Measurements from ENCODE around the gene COL23A1.
A peak's percentile ranks its signal among the peaks of the same experiment; 100 is the strongest.
"Not testable (repeated sequence)": the region's sequence is repeated elsewhere in the genome, so short reads cannot be mapped to it uniquely, and the experiment has no call there.

Gene COL23A1

GRCh38 chr5:178314061-178314660 is 276.0 kb downstream of the COL23A1 start:
- no peak for DNase-seq

DNA sequence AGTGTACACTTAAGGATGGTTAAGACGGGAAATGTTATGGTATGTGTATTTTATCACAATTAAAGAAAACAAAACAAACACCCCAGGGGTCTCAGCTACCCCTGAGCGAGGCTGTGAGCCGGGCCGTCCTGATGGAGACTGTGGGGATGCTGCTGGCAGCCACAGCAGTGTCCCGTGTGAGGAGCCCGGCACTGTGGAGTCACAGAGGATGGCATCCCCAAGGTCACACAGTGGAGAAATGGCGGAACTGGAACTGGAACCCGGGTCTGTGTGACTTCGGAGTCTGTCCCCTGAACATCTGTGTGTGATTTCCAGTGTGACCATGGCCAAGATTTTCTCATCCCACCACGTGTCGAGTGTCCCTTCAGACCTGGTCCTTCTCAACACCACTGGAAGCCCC is 276.9 kb downstream of the COL23A1 start:
- no peak for DNase-seq

DNA sequence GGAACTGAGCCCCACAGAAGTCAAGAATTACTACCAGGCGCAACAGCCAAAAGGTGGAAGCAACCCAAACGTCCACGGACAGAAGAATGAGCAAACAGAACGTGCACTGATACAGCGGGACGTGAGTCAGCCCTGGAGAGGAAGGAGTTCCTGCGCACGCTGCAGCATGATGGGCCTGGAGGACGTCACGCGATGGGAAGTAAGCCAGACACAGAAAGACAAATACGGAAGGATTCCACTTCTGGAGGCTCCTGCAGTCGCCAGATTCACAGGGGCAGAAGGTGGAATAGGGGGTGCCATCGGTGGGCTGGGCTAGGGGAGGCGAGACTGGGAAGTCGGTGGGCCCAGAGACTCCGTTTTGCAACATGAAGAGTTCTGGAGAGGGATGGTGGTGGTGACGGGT is 277.3 kb downstream of the COL23A1 start:
- DNase-seq = no peak

DNA sequence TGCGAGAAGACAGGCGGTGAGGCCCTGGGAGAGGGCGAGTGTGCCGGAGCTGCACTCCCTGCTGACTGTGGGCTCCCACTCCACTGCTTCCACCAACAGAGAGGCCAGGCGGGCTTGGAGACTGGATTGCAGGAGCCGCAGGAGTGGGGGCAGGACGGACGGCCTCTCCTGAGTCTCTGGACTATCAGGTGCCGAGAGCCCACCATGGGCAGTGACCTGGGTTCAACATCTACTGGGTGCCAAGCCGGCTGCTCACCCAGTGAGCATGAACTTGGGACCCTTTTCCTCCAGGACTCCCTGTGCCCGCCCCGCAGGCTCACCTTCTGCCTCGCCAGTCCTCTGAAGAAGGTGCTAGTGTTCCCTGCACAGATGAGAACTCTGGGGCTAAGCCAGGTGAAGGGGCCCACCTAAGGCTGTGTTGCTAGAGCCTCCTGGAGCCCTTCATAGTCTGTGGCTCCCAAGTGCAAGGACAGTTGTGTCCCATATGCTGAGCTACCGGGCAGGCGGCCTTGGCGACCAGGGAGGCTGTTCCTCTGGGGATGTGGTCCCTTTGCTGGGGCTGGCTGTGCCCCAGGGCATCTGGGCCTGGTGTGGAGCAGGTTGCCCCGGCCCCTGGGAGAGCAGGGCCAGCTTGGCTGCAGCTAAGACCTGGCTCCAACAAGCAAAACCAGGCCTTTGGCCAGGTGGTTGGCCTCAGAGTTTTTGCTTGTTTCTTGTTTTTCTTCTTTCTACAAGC is 279.9 kb downstream of the COL23A1 start:
- no peak for DNase-seq

DNA sequence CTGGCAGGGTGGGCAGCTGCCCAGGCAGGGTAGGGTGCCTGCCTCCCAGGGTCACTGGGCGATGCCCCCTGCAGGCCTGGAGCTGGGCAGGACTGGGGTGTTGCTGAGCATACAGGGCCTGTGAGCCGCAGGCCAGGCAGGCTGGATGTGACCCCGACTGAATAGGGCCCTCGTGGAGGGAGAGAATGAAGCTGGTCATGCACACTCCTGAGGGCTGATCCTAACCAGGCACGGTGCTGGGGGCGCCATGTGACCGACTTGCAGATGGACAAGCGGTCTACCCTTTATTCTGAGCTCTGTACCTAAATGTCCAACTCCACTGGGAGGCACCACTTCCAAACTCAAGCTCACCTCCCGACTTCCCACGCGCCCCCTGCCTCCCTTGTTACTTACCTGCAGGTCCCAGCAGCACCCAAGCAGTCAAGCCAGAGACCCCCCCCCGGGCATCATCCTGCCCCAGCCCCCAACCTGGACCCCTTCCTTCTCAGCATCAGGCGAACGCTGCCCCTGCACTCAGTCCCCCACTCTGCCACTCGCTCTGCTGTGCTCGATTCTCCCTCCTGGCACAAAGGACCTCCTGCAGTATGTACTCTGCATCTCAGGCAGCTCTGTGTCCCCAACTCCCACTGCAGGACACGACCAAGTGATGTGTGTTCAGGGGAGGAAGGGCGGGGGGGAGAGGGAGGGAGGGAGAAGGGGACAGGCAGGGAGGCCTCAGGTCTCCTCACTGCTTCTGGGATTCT is 280.8 kb downstream of the COL23A1 start:
- DNase-seq = no peak

GRCh38 chr5:178308541-178309092 is 281.6 kb downstream of the COL23A1 start:
- DNase-seq = no peak

- DNase-seq = no peak
Measured at GRCh38 chr5:178307267-178308045, 282.7 kb downstream of the COL23A1 start.

DNA sequence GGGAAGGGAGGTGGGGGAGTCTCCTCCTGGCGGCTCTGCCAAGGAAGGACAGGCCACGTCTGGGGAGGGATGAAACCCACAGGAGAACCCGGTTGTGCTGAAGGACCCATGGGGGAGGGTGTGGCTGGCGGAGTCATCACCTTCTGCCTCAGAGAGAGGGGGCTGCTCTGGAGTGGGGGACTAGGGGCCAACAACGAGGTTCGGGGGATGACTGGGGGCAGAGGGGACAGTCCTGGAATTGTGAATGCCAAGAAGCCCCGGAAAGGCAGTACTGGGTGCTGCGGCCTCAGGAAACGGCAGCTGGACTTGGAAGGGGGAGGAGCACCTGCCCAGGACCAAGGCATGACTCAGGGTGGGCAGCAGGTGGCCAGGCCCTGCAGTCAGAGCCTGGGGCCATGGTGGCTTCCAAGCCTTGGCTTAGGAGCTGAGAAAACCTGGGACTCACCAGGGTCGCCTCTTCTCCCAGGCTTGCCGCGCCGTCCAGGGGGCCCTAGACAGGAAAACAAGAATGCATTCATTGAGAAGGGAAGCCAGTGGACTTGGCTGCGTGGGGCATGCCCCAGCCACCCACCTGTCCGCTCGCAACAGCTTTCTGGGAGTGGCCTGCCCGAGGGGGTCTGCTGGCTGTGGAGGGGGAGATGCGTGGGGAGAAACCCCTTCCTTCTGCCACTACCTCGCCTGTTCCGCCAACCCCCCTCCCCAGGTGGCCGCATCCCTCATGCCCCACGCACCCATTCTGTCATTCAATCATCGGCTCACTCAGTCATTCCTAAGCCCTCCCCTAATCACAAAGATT is 283.6 kb downstream of the COL23A1 start:
- DNase-seq = no peak

- no peak for DNase-seq
Measured at GRCh38 chr5:178305801-178306200, 284.4 kb downstream of the COL23A1 start.

GRCh38 chr5:178304761-178305645 is 285.2 kb downstream of the COL23A1 start:
- no peak for DNase-seq

DNA sequence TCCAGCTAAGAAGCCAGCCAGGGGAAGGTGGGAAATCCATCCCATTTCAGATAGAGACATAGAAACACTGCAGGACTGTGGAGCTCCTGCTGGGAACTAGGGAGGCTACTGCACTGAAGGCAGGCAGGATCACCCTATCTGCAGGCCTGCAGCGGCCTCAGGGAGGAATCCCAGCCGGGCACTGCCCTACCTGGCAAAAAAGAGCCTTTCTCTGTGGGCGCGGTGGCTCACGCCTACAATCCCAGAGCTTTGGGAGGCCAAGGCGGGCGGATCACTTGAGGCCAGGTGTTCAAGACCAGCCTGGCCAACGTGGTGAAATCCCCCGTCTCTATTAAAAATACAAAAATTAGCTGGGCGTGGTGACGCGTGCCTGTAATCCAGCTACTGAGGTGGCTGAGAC is 286.2 kb downstream of the COL23A1 start:
- DNase-seq = no peak

DNA sequence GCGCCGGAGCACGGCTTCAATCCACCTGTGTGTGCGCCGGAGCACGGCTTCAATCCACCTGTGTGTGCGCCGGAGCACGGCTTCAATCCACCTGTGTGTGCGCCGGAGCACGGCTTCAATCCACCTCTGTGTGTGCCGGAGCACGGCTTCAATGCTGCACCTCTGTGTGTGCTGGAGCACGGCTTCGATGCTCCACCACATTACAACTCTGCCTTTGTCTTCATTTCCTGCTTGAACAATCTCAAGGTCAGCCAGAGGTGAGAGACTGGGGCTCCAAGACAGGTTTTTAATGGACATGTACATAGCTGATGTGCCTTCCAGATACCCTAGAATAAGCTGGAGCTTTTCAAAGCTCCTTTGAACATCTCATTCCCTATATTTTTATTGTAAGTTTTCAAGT is 287.9 kb downstream of the COL23A1 start:
- DNase-seq = not testable (repeated sequence)

GRCh38 chr5:178301641-178302040 is 288.6 kb downstream of the COL23A1 start:
- DNase-seq = no peak

DNA sequence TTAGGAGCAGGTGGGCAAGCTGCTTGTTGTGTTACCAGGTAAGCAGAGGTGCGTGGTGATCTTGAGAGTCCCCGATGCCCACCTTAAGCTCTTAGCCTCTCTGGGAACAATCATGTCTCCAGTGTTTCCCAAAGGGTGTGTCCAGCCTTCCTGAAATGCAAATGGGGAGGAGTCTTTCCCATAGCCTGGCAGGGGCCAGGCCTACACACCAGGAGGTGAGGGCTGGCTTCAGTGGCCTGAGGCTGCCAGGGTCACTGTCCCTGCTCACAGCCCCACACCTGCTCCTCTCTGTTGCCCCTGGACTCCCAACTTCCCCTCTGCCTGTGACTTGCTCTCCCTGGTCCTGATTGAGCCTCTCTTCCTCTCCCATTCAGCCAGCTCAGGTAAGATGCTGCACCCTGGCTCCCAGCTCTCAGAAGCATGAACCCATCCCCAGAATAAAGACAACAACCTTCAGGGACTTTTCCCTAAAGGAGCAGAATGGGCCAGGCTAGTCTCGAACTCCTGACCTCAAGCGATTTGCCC is 291.8 kb downstream of the COL23A1 start:
- peak; percentile 2 for DNase-seq

DNA sequence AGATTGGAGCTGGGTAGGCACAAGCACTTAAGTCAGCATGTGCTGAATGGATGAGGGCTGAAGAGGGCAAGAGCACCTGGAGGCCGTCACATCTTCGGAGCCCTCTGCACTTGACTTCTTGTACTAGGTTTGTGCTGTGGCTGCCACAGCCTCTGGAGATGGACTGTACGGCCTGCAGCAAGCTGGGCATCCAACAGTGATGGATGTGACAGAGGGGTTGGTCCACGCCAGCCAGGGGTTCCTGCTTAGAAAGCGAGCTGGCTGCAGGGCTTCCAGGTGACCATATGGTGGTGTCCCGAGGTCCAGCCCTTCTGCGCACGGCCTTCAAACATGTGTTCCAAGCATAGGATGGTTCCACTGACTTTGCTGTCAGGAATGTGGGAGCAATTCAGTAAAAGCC is 292.4 kb downstream of the COL23A1 start:
- DNase-seq = peak; percentile 5

DNA sequence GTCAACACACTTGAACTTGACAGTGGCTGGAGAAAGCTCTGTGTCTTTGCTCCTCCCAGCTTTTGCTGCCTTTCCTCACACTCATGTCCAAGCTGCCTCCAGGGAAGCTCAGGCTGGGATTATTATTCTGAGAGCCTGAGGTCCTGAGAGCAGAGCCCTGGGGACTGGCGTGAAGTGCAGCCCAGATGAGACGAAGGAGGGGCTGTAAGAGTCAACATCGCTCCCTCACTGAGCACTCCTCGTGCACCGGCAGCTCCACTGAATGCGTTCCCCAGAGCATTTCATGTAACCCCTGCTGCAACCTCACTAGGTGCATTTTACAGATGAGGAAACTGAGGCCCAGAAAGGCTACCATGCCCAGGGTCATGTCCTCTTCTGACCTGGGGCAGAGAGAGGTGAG is 294.1 kb downstream of the COL23A1 start:
- no peak for DNase-seq

- DNase-seq = no peak
Measured at GRCh38 chr5:178295589-178295988, 294.6 kb downstream of the COL23A1 start.

DNA sequence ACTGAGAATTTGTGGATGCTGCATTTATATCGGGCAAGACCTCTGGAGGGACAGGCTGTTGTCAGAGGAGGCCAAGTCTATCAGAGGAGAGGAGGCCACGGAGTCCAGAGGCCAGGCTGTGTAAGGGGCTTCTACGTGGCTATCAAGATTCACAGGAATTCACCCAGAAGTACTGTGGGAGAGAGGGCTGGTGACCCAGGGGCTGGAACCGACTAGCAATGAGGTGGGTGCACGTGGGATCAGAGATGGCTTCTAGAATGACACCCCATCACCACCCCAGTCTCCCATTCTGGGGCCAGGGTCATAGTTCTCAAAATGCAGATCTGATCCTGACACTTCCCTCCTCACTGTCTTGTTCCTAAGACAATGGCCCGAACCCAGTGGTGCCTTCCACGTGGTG is 296.4 kb downstream of the COL23A1 start:
- peak; percentile 1 for DNase-seq

- peak; percentile 1 for DNase-seq
Measured at GRCh38 chr5:178293400-178293799, 296.8 kb downstream of the COL23A1 start.

DNA sequence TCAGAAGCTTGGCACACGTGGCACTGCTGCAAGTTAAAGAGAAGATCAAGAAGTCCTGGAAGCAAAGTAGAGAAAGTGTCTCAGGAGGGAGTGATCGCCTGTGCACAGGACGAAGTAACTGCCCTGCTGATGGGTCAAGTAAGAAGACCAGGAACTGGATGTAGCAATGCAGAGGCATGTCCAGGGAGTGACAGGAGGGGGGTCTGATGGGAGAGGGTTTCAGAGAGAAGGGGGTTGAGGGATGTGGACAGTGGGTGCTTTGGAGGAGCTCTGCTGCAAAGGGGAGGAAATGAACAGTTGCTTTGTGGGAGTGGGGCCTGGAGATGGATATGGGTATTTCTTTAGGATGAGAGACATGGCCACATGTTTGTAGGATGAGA is 297.4 kb downstream of the COL23A1 start:
- no peak for DNase-seq
